NT2/D1 (cell line): ENCODE results near the gene CNGA4.

Experiments used
- SUZ12 ChIP-seq: IDR thresholded peaks from 2 replicates; pipeline ENCODE4 v1.6.1; 2011; ENCODE audit not compliant: insufficient read length, insufficient read depth; ENCODE audit errors: extremely low read depth
- ZNF274 ChIP-seq: IDR thresholded peaks from 2 replicates; pipeline ENCODE4 v1.6.1; 2011; ENCODE audit warnings: mild to moderate bottlenecking, low read depth, low read length

GRCh38 chr11:6258571-6259081 is 19.7 kb downstream of the CNGA4 start:
- TF ChIP-seq SUZ12 (no peak), ZNF274 (no peak)
